Hepatocyte (in vitro differentiated cells): Measurements from ENCODE around the gene ARHGAP6. TPM values are rescaled to one million over a fixed set of nuclear protein-coding genes. Genes with fewer than 3 reads are reported as not detected.
"Not testable (repeated sequence)": the region's sequence is repeated elsewhere in the genome, so short reads cannot be mapped to it uniquely, and the experiment has no call there.

Source experiments
- DNase-seq: peaks from one replicate; pipeline ENCODE4 v3.0.0-alpha.2; 2016; ENCODE audit warnings: low spot score
- H2AFZ ChIP-seq: fragments of 200-600 bp; sonication (generic); 2 replicates; pipeline ENCODE4 v1.6.0; 2016; ENCODE audit warnings: antibody characterized with exemption, mild to moderate bottlenecking
- H3K27ac ChIP-seq: fragments of 200-600 bp; sonication (generic); 2 replicates; pipeline ENCODE4 v1.5.1; 2016; ENCODE audit warnings: mild to moderate bottlenecking
- H3K27me3 ChIP-seq: fragments of 200-600 bp; sonication (generic); 2 replicates; pipeline ENCODE4 v1.6.1; 2016
- H3K36me3 ChIP-seq: fragments of 200-600 bp; sonication (generic); replicated peaks from 2 replicates; pipeline ENCODE4 v1.5.1; 2016; ENCODE audit warnings: low read depth; ENCODE audit not compliant: insufficient read depth
- H3K4me1 ChIP-seq: fragments of 200-600 bp; sonication (generic); 2 replicates; pipeline ENCODE4 v1.5.1; 2016; ENCODE audit warnings: mild to moderate bottlenecking, moderate library complexity; ENCODE audit not compliant: insufficient read depth
- H3K4me2 ChIP-seq: fragments of 200-600 bp; sonication (generic); 2 replicates; pipeline ENCODE4 v1.6.0; 2016
- H3K4me3 ChIP-seq: fragments of 200-600 bp; sonication (generic); 2 replicates; pipeline ENCODE4 v1.5.1; 2016; ENCODE audit warnings: mild to moderate bottlenecking
- H3K79me2 ChIP-seq: fragments of 200-600 bp; sonication (generic); 2 replicates; pipeline ENCODE4 v1.6.0; 2017; ENCODE audit warnings: mild to moderate bottlenecking
- H3K9me2 ChIP-seq: fragments of 200-600 bp; sonication (generic); replicated peaks from 2 replicates; pipeline ENCODE4 v1.6.0; 2017; ENCODE audit warnings: mild to moderate bottlenecking; ENCODE audit not compliant: insufficient read depth
- H3K9me3 ChIP-seq: fragments of 200-600 bp; sonication (generic); 2 replicates; pipeline ENCODE4 v1.5.1; 2016; ENCODE audit warnings: low read depth, mild to moderate bottlenecking
- H4K20me1 ChIP-seq: fragments of 200-600 bp; sonication (generic); 2 replicates; pipeline ENCODE4 v1.6.0; 2016; ENCODE audit warnings: mild to moderate bottlenecking; ENCODE audit not compliant: insufficient read depth, poor library complexity, severe bottlenecking
- EZH2 ChIP-seq: fragments of 200-600 bp; sonication (generic); IDR thresholded peaks from 2 replicates; pipeline ENCODE4 v1.6.1; 2016; ENCODE audit warnings: antibody characterized with exemption, mild to moderate bottlenecking, borderline replicate concordance
- EZH2phosphoT487 ChIP-seq: fragments of 200-600 bp; sonication (generic); IDR thresholded peaks from one replicate; pipeline ENCODE4 v1.6.1; 2018; ENCODE audit warnings: antibody characterized with exemption, mild to moderate bottlenecking, low read depth, moderate library complexity; ENCODE audit not compliant: unreplicated experiment, severe bottlenecking
- WGBS: methylation state at CpG from one replicate; pipeline ENCODE4 v1.1.6; 2016; ENCODE audit warnings: low lambda C conversion rate; ENCODE audit errors: missing lambda C conversion rate; 5-methylcytosine and 5-hydroxymethylcytosine counted together
- polyA plus RNA-seq: library from polyadenylated mRNA; unstranded; fragments of >200 nt; fragmentation: Nextera tagmentation; extraction: Ambion mirVana; gene quantifications from 2 replicates; pipeline ENCODE4 v1.2.1, GENCODE V29; 2016
- total RNA-seq: library from RNA; depleted of rRNA; stranded (reverse); fragments of >200 nt; gene quantifications from 2 replicates; pipeline ENCODE4 v1.2.3, GENCODE V29; 2014
- TF ChIP-seq, protein P1 (sequence below): fragments of 200-600 bp; sonication (generic); IDR thresholded peaks from 2 replicates; pipeline ENCODE4 v1.5.1; 2016; ENCODE audit warnings: antibody characterized with exemption, mild to moderate bottlenecking; ENCODE audit not compliant: poor library complexity

The ARHGAP6 gene
- total and polyA plus RNA-seq, 2 experiments from 2014 or later, result 4.9 to 6.9 TPM

DNA sequence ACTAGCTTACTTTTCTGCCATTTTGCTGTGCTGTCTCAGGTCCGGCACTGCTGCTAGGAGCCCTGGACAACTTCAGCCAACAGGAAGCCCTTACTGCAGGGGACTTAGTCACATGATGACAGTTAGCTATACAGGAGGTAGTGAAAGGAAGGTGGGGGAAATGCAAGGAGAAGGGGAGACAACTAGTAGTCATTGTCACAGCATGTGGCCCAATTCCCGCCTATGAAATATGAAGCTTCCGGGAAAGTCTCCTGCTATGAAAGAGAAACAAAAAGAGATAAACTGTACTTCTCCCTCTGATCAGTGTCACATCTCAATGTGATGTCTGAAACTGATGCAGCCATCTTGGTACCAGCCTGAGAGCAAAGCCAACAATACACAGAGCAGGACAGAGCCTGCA is 300.9 kb downstream of the ARHGAP6 start:
- no peaks in the 10 kb centered on the region for H3K4me1 ChIP-seq
- no peak overlapping the region for H3K4me2 ChIP-seq
- H3K9me3 ChIP-seq, result no peaks in the 10 kb centered on the region
- WGBS, result 96% methylated on average over 3 of the region's 3 CpGs
- TF ChIP-seq EZH2phosphoT487 (no peak), EZH2 (no peak)
- TF ChIP-seq, protein P1, sequence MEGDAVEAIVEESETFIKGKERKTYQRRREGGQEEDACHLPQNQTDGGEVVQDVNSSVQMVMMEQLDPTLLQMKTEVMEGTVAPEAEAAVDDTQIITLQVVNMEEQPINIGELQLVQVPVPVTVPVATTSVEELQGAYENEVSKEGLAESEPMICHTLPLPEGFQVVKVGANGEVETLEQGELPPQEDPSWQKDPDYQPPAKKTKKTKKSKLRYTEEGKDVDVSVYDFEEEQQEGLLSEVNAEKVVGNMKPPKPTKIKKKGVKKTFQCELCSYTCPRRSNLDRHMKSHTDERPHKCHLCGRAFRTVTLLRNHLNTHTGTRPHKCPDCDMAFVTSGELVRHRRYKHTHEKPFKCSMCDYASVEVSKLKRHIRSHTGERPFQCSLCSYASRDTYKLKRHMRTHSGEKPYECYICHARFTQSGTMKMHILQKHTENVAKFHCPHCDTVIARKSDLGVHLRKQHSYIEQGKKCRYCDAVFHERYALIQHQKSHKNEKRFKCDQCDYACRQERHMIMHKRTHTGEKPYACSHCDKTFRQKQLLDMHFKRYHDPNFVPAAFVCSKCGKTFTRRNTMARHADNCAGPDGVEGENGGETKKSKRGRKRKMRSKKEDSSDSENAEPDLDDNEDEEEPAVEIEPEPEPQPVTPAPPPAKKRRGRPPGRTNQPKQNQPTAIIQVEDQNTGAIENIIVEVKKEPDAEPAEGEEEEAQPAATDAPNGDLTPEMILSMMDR, result no peak
- H3K27ac ChIP-seq, result no peak overlapping the region
- H3K79me2 ChIP-seq, result no peaks in the 10 kb centered on the region
- no peaks in the 10 kb centered on the region for H4K20me1 ChIP-seq
- H3K4me3 ChIP-seq, result no peak overlapping the region
- no peak overlapping the region for H2AFZ ChIP-seq
- H3K9me2 ChIP-seq, result no peaks in the 10 kb centered on the region
- no peaks in the 10 kb centered on the region for H3K27me3 ChIP-seq
- DNase-seq, result no peak
- H3K36me3 ChIP-seq, result no peaks in the 10 kb centered on the region

DNA sequence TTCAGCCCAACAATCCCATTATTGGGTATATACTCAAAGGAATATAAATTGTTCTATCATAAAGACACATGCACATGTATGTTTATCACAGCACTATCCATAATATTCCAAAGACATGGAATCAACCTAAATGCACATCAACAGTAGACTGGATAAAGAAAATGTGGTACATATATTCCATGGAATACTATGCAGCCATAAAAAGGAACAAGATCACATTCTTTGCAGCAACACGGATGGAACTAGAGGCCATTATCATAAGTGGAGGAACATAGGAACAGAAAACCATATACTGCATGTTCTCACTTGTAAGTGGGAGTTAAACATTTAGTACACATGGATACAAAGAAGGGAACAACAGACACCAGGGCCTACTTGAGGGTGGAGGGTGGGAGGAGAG is 301.9 kb downstream of the ARHGAP6 start:
- not testable (repeated sequence) for H3K4me3 ChIP-seq, H3K27me3 ChIP-seq, H3K9me3 ChIP-seq, H3K4me2 ChIP-seq, H3K36me3 ChIP-seq, H3K79me2 ChIP-seq, DNase-seq, H3K27ac ChIP-seq, H3K4me1 ChIP-seq, H2AFZ ChIP-seq, H3K9me2 ChIP-seq, H4K20me1 ChIP-seq
- WGBS, result 67% methylated on average over 1 of the region's 1 CpG

DNA sequence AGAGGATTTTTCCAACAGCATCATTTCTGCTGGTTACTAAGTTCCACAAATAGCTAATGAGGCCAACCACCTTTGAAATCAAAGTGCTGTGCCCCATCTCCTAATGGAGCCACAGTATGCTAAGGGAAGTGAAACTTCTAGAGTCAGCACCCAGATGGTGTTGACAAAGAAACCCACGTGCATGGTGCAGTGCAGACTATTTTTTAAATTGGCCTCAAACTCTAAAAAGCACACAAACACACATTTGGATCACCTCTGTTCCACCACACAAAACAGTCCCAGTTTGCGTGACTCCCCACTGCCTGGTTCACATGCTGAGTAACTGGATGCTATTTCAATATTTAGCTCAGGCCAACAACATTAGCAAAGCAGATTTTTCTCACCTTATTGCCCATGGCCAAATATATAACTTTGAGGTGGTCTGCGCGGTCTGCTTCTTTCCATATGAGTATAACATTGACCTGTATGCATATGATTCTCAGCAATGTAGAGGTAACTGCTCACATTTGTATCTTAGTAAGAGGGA is 302.6 kb downstream of the ARHGAP6 start:
- Histone ChIP-seq H3K4me2 (no peak overlapping the region), H3K27ac (no peak overlapping the region), H2AFZ (no peak overlapping the region), H3K9me2 (no peaks in the 10 kb centered on the region), H3K9me3 (no peaks in the 10 kb centered on the region), H3K79me2 (no peaks in the 10 kb centered on the region), H4K20me1 (no peaks in the 10 kb centered on the region), H3K36me3 (no peaks in the 10 kb centered on the region), H3K4me3 (no peak overlapping the region), H3K27me3 (no peaks in the 10 kb centered on the region), H3K4me1 (no peaks in the 10 kb centered on the region)
- 82% methylated on average over 4 of the region's 4 CpGs for WGBS
- no peak for DNase-seq
- TF ChIP-seq EZH2phosphoT487, result no peak
- TF ChIP-seq, protein P1, result no peak
- TF ChIP-seq EZH2, result no peak

DNA sequence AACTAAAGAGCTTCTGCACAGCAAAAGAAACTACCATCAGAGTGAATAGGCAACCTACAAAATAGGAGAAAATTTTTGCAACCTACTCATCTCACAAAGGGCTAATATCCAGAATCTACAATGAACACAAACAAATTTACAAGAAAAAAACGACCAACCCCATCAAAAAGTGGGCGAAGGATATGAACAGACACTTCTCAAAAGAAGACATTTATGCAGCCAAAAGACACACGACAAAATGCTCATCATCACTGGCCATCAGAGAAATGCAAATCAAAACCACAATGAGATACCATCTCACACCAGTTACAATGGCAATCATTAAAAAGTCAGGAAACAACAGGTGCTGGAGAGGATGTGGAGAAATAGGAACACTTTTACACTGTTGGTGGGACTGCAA is 304.1 kb downstream of the ARHGAP6 start:
- H3K79me2 ChIP-seq, H2AFZ ChIP-seq, H3K4me1 ChIP-seq, H3K4me2 ChIP-seq, H3K36me3 ChIP-seq, DNase-seq, H3K27ac ChIP-seq, H3K9me2 ChIP-seq, H3K4me3 ChIP-seq, H3K27me3 ChIP-seq, H4K20me1 ChIP-seq, H3K9me3 ChIP-seq: not testable (repeated sequence)
- 70% methylated on average over 3 of the region's 3 CpGs for WGBS

DNA sequence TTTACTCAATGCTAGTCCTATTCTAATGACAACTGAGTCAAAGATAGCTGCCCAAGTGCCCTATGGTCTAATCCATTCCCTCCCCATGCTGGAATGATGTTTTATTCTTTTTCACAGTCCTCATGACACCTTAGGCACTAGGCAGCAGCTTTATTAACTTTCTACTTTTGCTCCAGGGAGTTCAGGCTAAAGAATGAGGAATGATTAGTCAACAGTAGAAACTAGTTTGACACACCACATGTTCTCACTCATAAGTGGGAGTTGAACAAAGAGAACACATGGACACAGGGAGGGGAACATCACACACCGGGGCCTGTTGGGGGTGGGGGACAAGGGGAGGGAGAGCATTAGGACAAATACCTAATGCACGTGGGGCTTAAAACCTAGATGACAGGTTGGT is 309.8 kb downstream of the ARHGAP6 start:
- WGBS, result 54% methylated on average over 2 of the region's 2 CpGs
- not testable (repeated sequence) for H2AFZ ChIP-seq, H3K79me2 ChIP-seq, H3K36me3 ChIP-seq, H3K4me3 ChIP-seq, H4K20me1 ChIP-seq, H3K27me3 ChIP-seq, H3K4me2 ChIP-seq, H3K9me3 ChIP-seq, H3K27ac ChIP-seq, DNase-seq, H3K9me2 ChIP-seq
- peaks cover 14% of the 10 kb centered on the region for H3K4me1 ChIP-seq
